ENCODE data around the gene FEZ2. TPM values are rescaled to one million over a fixed set of nuclear protein-coding genes. Genes with fewer than 3 reads are reported as not detected.

Gene FEZ2
- total RNA-seq, 3 donors from 2014 or later, result 48.5 to 63.8 (median 49.0) TPM

GRCh38 chr2:36567711-36568408 lies 30.1 kb downstream of the FEZ2 start:
- H3K36me3 ChIP-seq, result no peaks in the 10 kb centered on the region
- H3K4me3 ChIP-seq, result no peak overlapping the region
- DNase-seq (ENCODE audit: low spot score in 2 of 2), result no peak
- no peaks in the 10 kb centered on the region for H3K9me3 ChIP-seq
- intact Hi-C loops (cut with DNase I; ENCODE audit: low total_unique reads), result no loop called here
- H3K27ac ChIP-seq, result peak overlapping the region in 1 of 2 donors; percentile 57
- H3K4me1 ChIP-seq, result no peaks in the 10 kb centered on the region
- TF ChIP-seq CTCF (IDR thresholded peaks at IDR 0.05) (no peak), POLR2A (IDR thresholded peaks at IDR 0.05) (no peak), POLR2AphosphoS5 (IDR thresholded peaks at IDR 0.05) (no peak)
- H3K27me3 ChIP-seq, result no peaks in the 10 kb centered on the region

- Histone ChIP-seq H3K27me3 (no peaks in the 10 kb centered on the region), H3K9me3 (no peaks in the 10 kb centered on the region), H3K27ac (no peak overlapping the region), H3K4me3 (no peak overlapping the region), H3K4me1 (no peaks in the 10 kb centered on the region), H3K36me3 (no peaks in the 10 kb centered on the region)
- DNase-seq (ENCODE audit: low spot score in 2 of 2), result no peak
- no peak for TF ChIP-seq POLR2A (IDR thresholded peaks at IDR 0.05)
- no peak for TF ChIP-seq CTCF (IDR thresholded peaks at IDR 0.05)
- TF ChIP-seq POLR2AphosphoS5 (IDR thresholded peaks at IDR 0.05), result no peak
- intact Hi-C loops (cut with DNase I; ENCODE audit: low total_unique reads), result no loop called here
These were observed 31.1 kb downstream of the FEZ2 start for GRCh38 chr2:36566887-36567286.

- intact Hi-C loops (cut with DNase I; ENCODE audit: low total_unique reads), result no loop called here
- no peak for TF ChIP-seq POLR2A (IDR thresholded peaks at IDR 0.05)
- TF ChIP-seq CTCF (IDR thresholded peaks at IDR 0.05), result no peak
- no peak for TF ChIP-seq POLR2AphosphoS5 (IDR thresholded peaks at IDR 0.05)
- no peaks in the 10 kb centered on the region for H3K4me1 ChIP-seq
These were observed 32.3 kb downstream of the FEZ2 start for GRCh38 chr2:36565712-36566111.

GRCh38 chr2:36564377-36564930 lies 33.5 kb downstream of the FEZ2 start:
- intact Hi-C loops (cut with DNase I; ENCODE audit: low total_unique reads), result no loop called here
- peak overlapping the region; percentile 48 to 67 for H3K27ac ChIP-seq
- no peaks in the 10 kb centered on the region for H3K4me1 ChIP-seq
- TF ChIP-seq POLR2AphosphoS5 (IDR thresholded peaks at IDR 0.05) (no peak), POLR2A (IDR thresholded peaks at IDR 0.05) (no peak), CTCF (IDR thresholded peaks at IDR 0.05) (no peak)
- peak in 1 of 2 donors; percentile 33 for DNase-seq (ENCODE audit: low spot score in 2 of 2)
- no peaks in the 10 kb centered on the region for H3K36me3 ChIP-seq
- no peaks in the 10 kb centered on the region for H3K9me3 ChIP-seq
- H3K4me3 ChIP-seq, result no peak overlapping the region
- no peaks in the 10 kb centered on the region for H3K27me3 ChIP-seq

More at GRCh38 chr2:36565712-36566111, 32.3 kb downstream of the FEZ2 start:
- Histone ChIP-seq H3K36me3 (no peaks in the 10 kb centered on the region), H3K27ac (no peak overlapping the region), H3K27me3 (no peaks in the 10 kb centered on the region), H3K4me3 (no peak overlapping the region), H3K9me3 (no peaks in the 10 kb centered on the region)
- DNase-seq (ENCODE audit: low spot score in 2 of 2), result no peak

GRCh38 chr2:36562973-36563532 lies 34.9 kb downstream of the FEZ2 start:
- H3K27ac ChIP-seq, result peak overlapping the region; percentile 62 to 67
- TF ChIP-seq CTCF (IDR thresholded peaks at IDR 0.05), result no peak
- TF ChIP-seq POLR2A (IDR thresholded peaks at IDR 0.05), result no peak
- TF ChIP-seq POLR2AphosphoS5 (IDR thresholded peaks at IDR 0.05), result no peak
- no peaks in the 10 kb centered on the region for H3K4me1 ChIP-seq
- H3K27me3 ChIP-seq, result no peaks in the 10 kb centered on the region
- no peaks in the 10 kb centered on the region for H3K36me3 ChIP-seq
- intact Hi-C loops (cut with DNase I; ENCODE audit: low total_unique reads), result no loop called here
- no peak for DNase-seq (ENCODE audit: low spot score in 2 of 2)
- H3K9me3 ChIP-seq, result no peaks in the 10 kb centered on the region
- H3K4me3 ChIP-seq, result peak overlapping the region in 2 of 3 donors; percentile 18 to 19
